Tibial nerve (tissue), 4 donors: Measurements from ENCODE around the gene RSPO1. TPM values are rescaled to one million over a fixed set of nuclear protein-coding genes. Genes with fewer than 3 reads are reported as not detected.

ENCODE experiments used
- DNase-seq, 2 donors: peaks; one replicate each; pipeline ENCODE4 v3.0.0-alpha.2; 2019; ENCODE audit warnings: low spot score in 2 of 2
- H3K27ac ChIP-seq, 4 donors: fragments of 200-600 bp; sonication (generic) in 3 of 4; one replicate each; pipeline ENCODE4 v1.5.1; 2017 to 2019; ENCODE audit warnings: mild to moderate bottlenecking in 1 of 4
- H3K27me3 ChIP-seq, 2 donors: fragments of 200-600 bp; sonication (generic) in 1 of 2; one replicate each; pipeline versions ENCODE4 v1.5.1 to v1.6.0; 2017 to 2019
- H3K36me3 ChIP-seq, 3 donors: fragments of 200-600 bp; sonication (generic); one replicate each; pipeline ENCODE4 v1.5.1; 2018 to 2019
- H3K4me1 ChIP-seq, 4 donors: fragments of 200-600 bp; sonication (generic) in 3 of 4; one replicate each; pipeline ENCODE4 v1.5.1; 2017 to 2019
- H3K4me3 ChIP-seq, 4 donors: fragments of 200-600 bp; sonication (generic) in 3 of 4; one replicate each; pipeline ENCODE4 v1.5.1; 2017 to 2019; ENCODE audit warnings: mild to moderate bottlenecking in 1 of 4, moderate library complexity in 1 of 4
- H3K9me3 ChIP-seq, 4 donors: fragments of 200-600 bp; sonication (generic) in 3 of 4; one replicate each; pipeline ENCODE4 v1.5.1; 2017 to 2019
- EP300 ChIP-seq, 2 donors: sonication (generic); formaldehyde crosslinking; IDR thresholded peaks; one replicate each; pipeline ENCODE4 v1.6.1; 2017; ENCODE audit warnings: antibody characterized with exemption in 2 of 2, mild to moderate bottlenecking in 1 of 2
- POLR2A ChIP-seq, 2 donors: fragments of 450-650 bp; IDR thresholded peaks; one replicate each; pipeline ENCODE4 v1.6.1; 2017; ENCODE audit warnings: antibody characterized with exemption in 2 of 2, mild to moderate bottlenecking in 2 of 2, moderate library complexity in 2 of 2
- WGBS, 2 donors: methylation state at CpG; one replicate each; pipeline ENCODE4 v1.1.5; 2018; 5-methylcytosine and 5-hydroxymethylcytosine counted together
- total RNA-seq, 4 donors: library from RNA; depleted of rRNA; stranded (reverse); fragments of >200 nt; gene quantifications; one replicate each; pipeline ENCODE4 v1.1.0, GENCODE V29; 2016
- TF ChIP-seq, protein P1 (sequence below), 5 experiments: fragments of 200-600 bp in 3 of 5; fragments of 450-650 bp in 2 of 5; sonication (generic) in 3 of 5; IDR thresholded peaks; one replicate each; pipeline ENCODE4 v1.5.1; 2016 to 2019; ENCODE audit warnings: antibody characterized with exemption in 5 of 5, mild to moderate bottlenecking in 3 of 5, moderate library complexity in 2 of 5

Gene RSPO1
- total RNA-seq, 4 donors from 2014 or later, result 0.20 to 0.21 TPM; not detected in 2

DNA sequence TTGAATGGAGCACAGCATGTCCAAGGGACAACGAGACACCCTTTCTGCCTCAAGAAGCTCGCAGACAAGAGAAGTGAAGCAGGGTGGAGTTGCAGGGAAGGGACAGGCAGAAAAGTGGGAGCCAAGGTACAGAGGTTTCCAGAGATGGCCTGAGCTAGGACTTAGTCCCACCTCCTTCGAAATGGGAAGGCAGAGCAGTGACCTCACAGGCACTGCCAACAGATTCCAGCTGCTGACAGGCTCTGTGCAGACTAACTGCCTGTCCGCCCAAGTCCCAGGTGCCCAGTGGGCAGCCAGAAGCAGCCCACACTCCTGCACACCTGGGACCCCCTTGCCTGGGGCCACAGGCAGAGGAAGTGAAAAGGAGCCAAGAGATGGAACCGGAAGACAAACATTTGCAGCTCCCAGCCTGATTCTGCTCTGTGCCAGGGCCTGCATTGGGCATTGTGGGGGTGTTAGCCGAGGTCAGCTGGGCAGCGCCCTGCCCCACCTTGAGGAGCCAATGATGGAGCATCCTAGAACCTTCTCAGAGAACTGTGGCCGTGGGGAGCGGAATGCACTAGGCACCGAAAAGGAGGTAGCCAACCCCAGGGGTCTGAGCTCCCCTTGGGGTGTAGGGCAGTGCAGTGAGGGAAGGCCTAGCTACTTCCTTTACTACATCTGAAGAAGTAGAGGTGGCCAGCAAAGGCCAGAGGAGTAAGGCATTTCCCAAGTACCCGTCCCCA, 27.5 kb upstream of the RSPO1 start:
- no peak overlapping the region for H3K4me3 ChIP-seq
- DNase-seq, result no peak
- TF ChIP-seq, protein P1, sequence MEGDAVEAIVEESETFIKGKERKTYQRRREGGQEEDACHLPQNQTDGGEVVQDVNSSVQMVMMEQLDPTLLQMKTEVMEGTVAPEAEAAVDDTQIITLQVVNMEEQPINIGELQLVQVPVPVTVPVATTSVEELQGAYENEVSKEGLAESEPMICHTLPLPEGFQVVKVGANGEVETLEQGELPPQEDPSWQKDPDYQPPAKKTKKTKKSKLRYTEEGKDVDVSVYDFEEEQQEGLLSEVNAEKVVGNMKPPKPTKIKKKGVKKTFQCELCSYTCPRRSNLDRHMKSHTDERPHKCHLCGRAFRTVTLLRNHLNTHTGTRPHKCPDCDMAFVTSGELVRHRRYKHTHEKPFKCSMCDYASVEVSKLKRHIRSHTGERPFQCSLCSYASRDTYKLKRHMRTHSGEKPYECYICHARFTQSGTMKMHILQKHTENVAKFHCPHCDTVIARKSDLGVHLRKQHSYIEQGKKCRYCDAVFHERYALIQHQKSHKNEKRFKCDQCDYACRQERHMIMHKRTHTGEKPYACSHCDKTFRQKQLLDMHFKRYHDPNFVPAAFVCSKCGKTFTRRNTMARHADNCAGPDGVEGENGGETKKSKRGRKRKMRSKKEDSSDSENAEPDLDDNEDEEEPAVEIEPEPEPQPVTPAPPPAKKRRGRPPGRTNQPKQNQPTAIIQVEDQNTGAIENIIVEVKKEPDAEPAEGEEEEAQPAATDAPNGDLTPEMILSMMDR (IDR thresholded peaks at IDR 0.05), result no peak
- TF ChIP-seq POLR2A (IDR thresholded peaks at IDR 0.05) (no peak), EP300 (IDR thresholded peaks at IDR 0.05) (no peak)
- no peaks in the 10 kb centered on the region for H3K4me1 ChIP-seq
- H3K27ac ChIP-seq, result no peak overlapping the region
- 80 to 88% methylated on average over 11 of the region's 11 CpGs for WGBS, 2 donors
- peaks cover 0 to 33% of the 10 kb centered on the region in 2 donors for H3K27me3 ChIP-seq
- no peaks in the 10 kb centered on the region for H3K36me3 ChIP-seq
- no peaks in the 10 kb centered on the region for H3K9me3 ChIP-seq

DNA sequence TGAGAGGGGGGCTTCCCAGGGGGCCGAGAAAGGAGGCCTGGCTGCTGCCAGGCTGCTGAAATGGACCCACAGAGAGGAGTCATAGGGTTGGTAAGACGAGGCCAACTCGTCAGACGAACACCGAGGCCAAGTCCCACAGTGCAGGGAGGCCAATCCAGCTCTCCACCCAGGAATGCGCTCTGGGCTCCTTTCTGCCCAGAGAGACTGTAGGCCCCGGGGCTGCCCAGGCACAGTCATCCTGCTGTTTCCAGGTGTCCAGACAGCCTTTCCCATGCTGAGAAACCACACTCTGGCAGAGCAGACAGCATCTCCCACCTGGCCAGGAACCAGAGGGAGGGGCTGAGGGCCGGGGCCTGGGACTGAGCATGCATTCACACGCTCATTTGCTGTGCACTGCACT, 26.7 kb upstream of the RSPO1 start:
- no peaks in the 10 kb centered on the region for H3K4me1 ChIP-seq
- H3K27me3 ChIP-seq, result peaks cover 0 to 41% of the 10 kb centered on the region in 2 donors
- WGBS, 2 donors, result 46 to 61% methylated on average over 9 of the region's 9 CpGs
- H3K4me3 ChIP-seq, result no peak overlapping the region
- no peaks in the 10 kb centered on the region for H3K36me3 ChIP-seq
- TF ChIP-seq, protein P1 (IDR thresholded peaks at IDR 0.05), result no peak
- TF ChIP-seq EP300 (IDR thresholded peaks at IDR 0.05), result no peak
- TF ChIP-seq POLR2A (IDR thresholded peaks at IDR 0.05), result no peak
- H3K27ac ChIP-seq, result no peak overlapping the region
- H3K9me3 ChIP-seq, result no peaks in the 10 kb centered on the region
- no peak for DNase-seq

DNA sequence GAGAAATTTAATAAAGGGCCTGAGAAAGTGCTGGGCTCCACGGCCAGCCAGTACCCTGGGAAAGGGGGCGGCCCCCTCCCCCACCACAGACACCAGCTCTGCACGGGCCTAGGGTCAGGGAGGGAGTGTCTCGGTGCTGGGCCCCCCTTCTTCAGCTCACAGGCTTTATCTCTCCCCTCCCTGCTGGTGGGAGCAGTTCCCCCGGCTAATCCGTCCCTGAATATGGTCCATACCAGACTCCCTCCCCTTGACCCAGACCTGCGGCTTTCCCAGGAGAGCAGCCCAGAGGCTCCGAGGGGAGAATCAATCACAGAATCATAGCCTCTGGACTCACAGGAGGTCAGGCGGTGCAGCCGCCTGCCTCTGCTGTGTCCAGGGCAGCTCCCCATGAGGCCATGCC, 26.0 kb upstream of the RSPO1 start:
- no peak for TF ChIP-seq EP300 (IDR thresholded peaks at IDR 0.05)
- TF ChIP-seq, protein P1 (IDR thresholded peaks at IDR 0.05), result no peak
- TF ChIP-seq POLR2A (IDR thresholded peaks at IDR 0.05), result no peak
- H3K4me3 ChIP-seq, result no peak overlapping the region
- no peak for DNase-seq
- no peaks in the 10 kb centered on the region for H3K36me3 ChIP-seq
- H3K27ac ChIP-seq, result no peak overlapping the region
- H3K4me1 ChIP-seq, result no peaks in the 10 kb centered on the region
- 17 to 18% methylated on average over 8 to 10 of the region's 10 CpGs for WGBS, 2 donors
- peaks cover 0 to 41% of the 10 kb centered on the region in 2 donors for H3K27me3 ChIP-seq
- H3K9me3 ChIP-seq, result no peaks in the 10 kb centered on the region

DNA sequence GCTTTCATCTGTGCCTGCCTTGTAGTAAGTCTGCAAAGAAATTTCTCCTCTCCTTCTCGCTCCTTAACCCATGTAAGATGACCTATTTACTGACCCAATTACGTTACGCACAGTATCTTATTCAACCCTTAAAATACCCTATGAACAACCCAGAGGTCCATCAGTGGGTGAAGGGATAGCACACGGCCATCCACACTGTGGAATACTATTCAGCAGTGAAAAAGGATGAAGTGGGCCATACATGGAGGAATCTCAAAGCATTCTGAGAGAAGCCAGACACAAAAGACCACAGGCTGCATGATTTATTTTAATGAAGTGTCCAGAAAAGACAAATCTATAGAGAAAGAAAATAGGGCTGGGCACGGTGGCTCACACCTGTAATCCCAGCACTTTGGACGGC, 23.8 kb upstream of the RSPO1 start:
- H3K4me3 ChIP-seq, result no peak overlapping the region
- no peaks in the 10 kb centered on the region for H3K36me3 ChIP-seq
- H3K9me3 ChIP-seq, result no peaks in the 10 kb centered on the region
- no peak for TF ChIP-seq POLR2A (IDR thresholded peaks at IDR 0.05)
- TF ChIP-seq, protein P1 (IDR thresholded peaks at IDR 0.05), result no peak
- TF ChIP-seq EP300 (IDR thresholded peaks at IDR 0.05), result no peak
- peaks cover 0 to 41% of the 10 kb centered on the region in 2 donors for H3K27me3 ChIP-seq
- DNase-seq, result no peak
- WGBS, 2 donors, result 88 to 90% methylated on average over 6 of the region's 6 CpGs
- H3K4me1 ChIP-seq, result no peaks in the 10 kb centered on the region
- no peak overlapping the region for H3K27ac ChIP-seq

DNA sequence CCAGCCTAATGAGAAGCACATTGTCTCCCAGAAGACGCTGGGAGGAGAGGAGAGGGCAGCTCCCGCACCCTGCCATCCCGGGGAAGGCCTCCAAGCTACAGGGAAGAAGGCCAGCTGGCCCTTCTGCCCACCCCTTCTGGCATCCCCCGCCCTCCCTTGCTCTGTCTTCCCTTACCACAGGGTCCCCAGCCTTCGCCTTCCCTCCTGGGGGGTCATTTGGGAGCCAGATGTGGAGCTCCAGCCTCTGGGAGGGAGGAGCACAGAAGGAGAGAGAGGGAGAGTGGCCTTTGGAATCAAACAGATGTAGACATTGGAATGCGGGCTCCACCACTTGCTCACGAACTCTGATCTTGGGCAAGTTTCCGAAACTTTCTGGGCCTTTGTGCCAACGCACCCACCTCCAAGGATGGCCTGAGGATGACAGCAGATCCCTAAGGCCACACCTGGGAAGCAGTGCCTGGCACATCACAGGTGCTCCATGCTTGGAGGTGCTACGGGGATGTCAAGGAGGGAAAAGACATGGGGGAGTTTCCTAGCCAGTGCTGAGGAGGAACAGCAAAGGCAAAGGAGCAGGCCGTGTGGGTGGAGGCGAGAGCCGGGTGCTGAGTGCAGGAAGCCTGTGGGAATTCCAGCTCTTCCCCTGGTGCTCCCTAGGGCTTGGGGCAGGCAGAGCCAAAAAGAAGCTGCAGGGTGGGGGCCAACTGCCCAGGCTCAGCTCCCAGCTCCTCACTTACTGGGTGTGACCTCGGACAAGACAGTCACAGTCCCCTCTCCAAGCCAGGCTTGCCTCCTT, 23.1 kb upstream of the RSPO1 start:
- no peak for TF ChIP-seq EP300 (IDR thresholded peaks at IDR 0.05)
- TF ChIP-seq POLR2A (IDR thresholded peaks at IDR 0.05), result no peak
- TF ChIP-seq, protein P1 (IDR thresholded peaks at IDR 0.05), result no peak
- H3K27me3 ChIP-seq, result peaks cover 0 to 41% of the 10 kb centered on the region in 2 donors
- H3K27ac ChIP-seq, result no peak overlapping the region
- H3K9me3 ChIP-seq, result no peaks in the 10 kb centered on the region
- DNase-seq, result no peak
- no peaks in the 10 kb centered on the region for H3K36me3 ChIP-seq
- no peaks in the 10 kb centered on the region for H3K4me1 ChIP-seq
- no peak overlapping the region for H3K4me3 ChIP-seq
- WGBS, 2 donors, result 54 to 67% methylated on average over 14 of the region's 14 CpGs
